GM23248 (cell line): ENCODE results near the gene FCN2. TPM values are rescaled to one million over a fixed set of nuclear protein-coding genes. Genes with fewer than 3 reads are reported as not detected.

ENCODE experiments used
- DNase-seq: peaks from one replicate; pipeline ENCODE4 v3.0.0-alpha.2; 2015
- H2AFZ ChIP-seq: fragments of 200-600 bp; sonication (generic); 2 replicates; pipeline ENCODE4 v1.6.1; 2016; ENCODE audit warnings: antibody characterized with exemption
- H3F3A ChIP-seq: fragments of 200-600 bp; sonication (generic); 2 replicates; pipeline ENCODE4 v1.6.1; 2016; ENCODE audit warnings: mild to moderate bottlenecking, antibody characterized with exemption, mixed run types; ENCODE audit not compliant: insufficient read depth
- H3K27ac ChIP-seq: fragments of 200-600 bp; sonication (generic); 2 replicates; pipeline ENCODE4 v1.5.1; 2016; ENCODE audit warnings: mild to moderate bottlenecking
- H3K27me3 ChIP-seq: fragments of 200-600 bp; sonication (generic); replicated peaks from 2 replicates; pipeline ENCODE4 v1.6.1; 2016; ENCODE audit warnings: mild to moderate bottlenecking; ENCODE audit not compliant: insufficient read depth
- H3K36me3 ChIP-seq: fragments of 200-600 bp; sonication (generic); 2 replicates; pipeline ENCODE4 v1.6.1; 2016; ENCODE audit warnings: low read depth, mild to moderate bottlenecking
- H3K4me1 ChIP-seq: fragments of 200-600 bp; sonication (generic); 2 replicates; pipeline ENCODE4 v1.6.1; 2016; ENCODE audit warnings: mild to moderate bottlenecking; ENCODE audit not compliant: insufficient read depth
- H3K4me2 ChIP-seq: fragments of 200-600 bp; sonication (generic); one replicate; pipeline ENCODE4 v1.6.1; 2016; ENCODE audit warnings: mild to moderate bottlenecking; ENCODE audit not compliant: unreplicated experiment
- H3K4me3 ChIP-seq: fragments of 200-600 bp; sonication (generic); 2 replicates; pipeline ENCODE4 v1.5.1; 2016; ENCODE audit warnings: mild to moderate bottlenecking
- H3K79me2 ChIP-seq: fragments of 200-600 bp; sonication (generic); 2 replicates; pipeline ENCODE4 v1.6.1; 2016; ENCODE audit warnings: mild to moderate bottlenecking; ENCODE audit not compliant: insufficient read depth
- H3K9ac ChIP-seq: fragments of 200-600 bp; sonication (generic); 2 replicates; pipeline ENCODE4 v1.6.1; 2016; ENCODE audit warnings: mild to moderate bottlenecking
- H3K9me2 ChIP-seq: fragments of 200-600 bp; sonication (generic); 2 replicates; pipeline ENCODE4 v1.6.1; 2016; ENCODE audit warnings: mixed run types, mild to moderate bottlenecking, moderate library complexity; ENCODE audit not compliant: insufficient read depth
- H3K9me3 ChIP-seq: fragments of 200-600 bp; sonication (generic); one replicate; pipeline ENCODE4 v1.6.1; 2017; ENCODE audit warnings: low read depth
- H4K20me1 ChIP-seq: fragments of 200-600 bp; sonication (generic); 2 replicates; pipeline ENCODE4 v1.6.0; 2016; ENCODE audit not compliant: insufficient read depth
- EZH2 ChIP-seq: fragments of 200-600 bp; sonication (generic); IDR thresholded peaks from 2 replicates; pipeline ENCODE4 v1.6.1; 2018; ENCODE audit warnings: antibody characterized with exemption, mild to moderate bottlenecking; ENCODE audit not compliant: insufficient read depth, poor library complexity, severe bottlenecking
- EZH2phosphoT487 ChIP-seq: fragments of 200-600 bp; sonication (generic); IDR thresholded peaks from 2 replicates; pipeline ENCODE4 v1.6.1; 2018; ENCODE audit warnings: antibody characterized with exemption, moderate library complexity, mild to moderate bottlenecking, low read depth; ENCODE audit not compliant: insufficient read depth
- WGBS, 2 experiments: methylation state at CpG; one replicate each; pipeline ENCODE4 v1.1.6; 2015 to 2017; ENCODE audit warnings: low lambda C conversion rate in 2 of 2, low coverage in 1 of 2; ENCODE audit errors: missing lambda C conversion rate in 2 of 2; 5-methylcytosine and 5-hydroxymethylcytosine counted together
- in situ Hi-C: fragments of 300-500 bp; cut with MboI; formaldehyde crosslinking; loops from 2 replicates; pipeline ENCODE4 v1.15.0; 2020
- polyA plus RNA-seq: library from polyadenylated mRNA; unstranded; fragments of >200 nt; fragmentation: Nextera tagmentation; extraction: Ambion mirVana; gene quantifications from 2 replicates; pipeline ENCODE4 v1.2.1, GENCODE V29; 2016
- total RNA-seq: library from RNA; depleted of rRNA; stranded (reverse); fragments of >200 nt; shearing (Covaris generic); gene quantifications from 2 replicates; pipeline ENCODE4 v1.2.3, GENCODE V29; 2014

Gene FCN2
- total and polyA plus RNA-seq, 2 experiments from 2014 or later, result not detected

DNA sequence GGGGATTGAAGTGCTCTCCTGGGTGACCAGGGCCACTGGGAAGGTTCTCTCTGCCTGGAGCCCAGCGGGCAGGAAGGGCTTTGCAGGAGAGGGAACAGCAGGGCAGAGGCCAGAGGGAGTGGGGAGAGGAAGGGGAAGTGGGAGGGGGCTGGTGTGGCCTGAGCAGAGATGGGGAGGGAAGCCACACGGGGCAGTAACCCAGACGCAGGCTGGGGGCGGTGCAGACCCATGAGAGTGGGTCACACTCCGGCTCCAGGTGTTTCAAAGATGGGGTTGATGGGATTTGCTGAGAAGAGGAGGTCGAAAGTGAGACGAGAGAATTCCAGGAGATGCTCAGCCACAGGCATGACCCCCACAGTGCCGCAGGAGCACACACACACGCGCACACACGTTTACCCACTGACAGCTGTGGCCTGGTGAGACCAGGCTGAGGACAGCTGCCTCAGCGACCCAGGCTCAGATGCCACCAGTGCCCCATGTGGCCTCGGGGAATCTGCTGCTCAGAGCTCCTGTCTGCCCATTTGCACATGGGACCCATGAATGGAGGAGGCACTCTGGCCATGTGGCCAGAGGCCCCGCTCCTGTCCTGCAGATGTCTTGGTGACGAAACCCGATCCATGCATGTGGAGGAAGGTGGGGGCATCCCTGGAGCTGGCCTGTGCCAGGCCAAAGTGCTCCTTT lies 32.7 kb upstream of the FCN2 start:
- Histone ChIP-seq H3K9ac (no peak overlapping the region), H3K27ac (no peak overlapping the region), H3F3A (peaks cover 66% of the 10 kb centered on the region), H3K9me3 (no peaks in the 10 kb centered on the region), H3K27me3 (no peaks in the 10 kb centered on the region), H3K4me3 (no peak overlapping the region), H2AFZ (no peak overlapping the region), H3K4me1 (no peaks in the 10 kb centered on the region), H4K20me1 (no peaks in the 10 kb centered on the region; the same call in 1 of the 2 replicates), H3K79me2 (no peaks in the 10 kb centered on the region), H3K36me3 (peaks cover 31% of the 10 kb centered on the region), H3K4me2 (no peak overlapping the region), H3K9me2 (no peaks in the 10 kb centered on the region)
- TF ChIP-seq EZH2phosphoT487 (no peak), EZH2 (no peak)
- in situ Hi-C loops, result no loop called here
- DNase-seq, result no peak
- WGBS, 2 experiments, result 69 to 70% methylated on average over 12 to 16 of the region's 16 CpGs

DNA sequence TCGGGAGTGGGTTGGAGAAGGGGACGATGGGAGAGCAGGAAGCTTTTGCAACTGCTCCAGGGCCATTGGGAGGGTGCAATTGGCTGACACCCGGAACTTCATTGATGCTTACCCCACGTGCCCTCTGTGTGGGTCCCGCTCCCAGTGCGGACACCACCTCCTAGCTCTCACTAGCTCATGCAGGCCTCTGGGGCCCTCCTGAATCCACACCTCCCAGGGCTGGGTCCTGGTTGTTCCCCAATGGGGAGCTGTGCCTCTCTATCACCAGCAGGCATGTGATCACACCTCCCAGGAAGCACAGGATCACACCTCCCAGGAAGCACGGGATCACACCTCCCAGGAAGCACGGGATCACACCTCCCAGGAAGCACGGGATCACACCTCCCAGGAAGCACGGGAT lies 32.1 kb upstream of the FCN2 start:
- no peak for DNase-seq
- WGBS, 2 experiments, result 69 to 86% methylated on average over 7 to 10 of the region's 10 CpGs
- Histone ChIP-seq H3K79me2 (no peaks in the 10 kb centered on the region), H2AFZ (no peak overlapping the region), H3F3A (peaks cover 61% of the 10 kb centered on the region), H3K4me1 (no peaks in the 10 kb centered on the region), H3K36me3 (peaks cover 25% of the 10 kb centered on the region), H3K9me2 (no peaks in the 10 kb centered on the region), H3K27ac (no peak overlapping the region), H3K27me3 (no peaks in the 10 kb centered on the region), H3K4me3 (no peak overlapping the region), H3K9me3 (no peaks in the 10 kb centered on the region), H4K20me1 (no peaks in the 10 kb centered on the region; the same call in 1 of the 2 replicates), H3K4me2 (no peak overlapping the region), H3K9ac (no peak overlapping the region)
- in situ Hi-C loops, result no loop called here
- TF ChIP-seq EZH2 (no peak), EZH2phosphoT487 (no peak)

DNA sequence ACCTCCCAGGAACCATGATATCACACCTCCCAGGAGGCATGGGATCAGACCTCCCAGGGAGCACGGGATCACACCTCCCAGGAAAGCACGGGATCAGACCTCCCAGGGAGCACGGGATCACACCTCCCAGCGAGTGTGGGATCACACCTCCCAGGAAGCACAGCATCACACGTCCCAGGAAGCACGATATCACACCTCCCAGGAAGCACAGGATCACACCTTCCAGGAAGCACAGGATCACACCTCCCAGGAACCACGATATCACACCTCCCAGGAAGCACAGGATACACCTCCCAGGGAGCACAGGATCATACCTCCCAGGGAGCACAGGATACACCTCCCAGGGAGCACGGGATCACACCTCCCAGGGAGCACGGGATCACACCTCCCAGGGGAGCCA lies 30.0 kb upstream of the FCN2 start:
- in situ Hi-C loops, result no loop called here
- Histone ChIP-seq H4K20me1 (no peaks in the 10 kb centered on the region), H3F3A (peaks cover 49% of the 10 kb centered on the region), H3K27me3 (no peaks in the 10 kb centered on the region), H3K9me2 (no peaks in the 10 kb centered on the region), H3K4me3 (no peak overlapping the region), H3K9me3 (no peaks in the 10 kb centered on the region), H3K4me1 (no peaks in the 10 kb centered on the region), H2AFZ (no peak overlapping the region), H3K4me2 (no peak overlapping the region), H3K27ac (no peak overlapping the region), H3K9ac (no peak overlapping the region), H3K79me2 (no peaks in the 10 kb centered on the region), H3K36me3 (peaks cover 5% of the 10 kb centered on the region; the same call in 1 of the 2 replicates)
- DNase-seq, result no peak
- TF ChIP-seq EZH2, result no peak
- TF ChIP-seq EZH2phosphoT487, result no peak
- 84 to 92% methylated on average over 8 to 9 of the region's 9 CpGs for WGBS, 2 experiments

DNA sequence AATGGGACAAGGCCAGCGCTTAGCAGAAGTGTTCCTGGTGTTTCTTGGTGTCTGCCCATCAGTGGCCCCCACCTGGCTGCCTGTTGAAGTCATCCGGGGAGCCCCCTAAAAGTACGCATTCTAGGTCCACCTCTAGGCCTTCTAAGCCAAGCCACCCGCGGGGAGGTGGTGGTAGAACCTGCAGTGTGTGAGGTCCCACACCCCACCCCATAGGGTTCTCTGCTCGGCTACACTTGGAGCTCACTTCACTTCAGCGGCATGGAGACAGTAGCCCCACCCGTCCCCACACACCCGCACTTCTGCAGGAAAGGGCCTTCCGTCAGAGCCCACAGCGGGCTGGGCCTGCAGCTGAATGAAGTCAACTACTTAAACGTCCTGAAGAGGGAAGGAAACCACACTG lies 29.6 kb upstream of the FCN2 start:
- Histone ChIP-seq H3K36me3 (0 out of 2 replicates have a peak, but pooled peaks cover 1% of the 10 kb centered on the region), H2AFZ (no peak overlapping the region), H3K4me2 (no peak overlapping the region), H3F3A (peaks cover 45% of the 10 kb centered on the region), H3K4me1 (no peaks in the 10 kb centered on the region), H3K79me2 (no peaks in the 10 kb centered on the region), H3K4me3 (no peak overlapping the region), H4K20me1 (no peaks in the 10 kb centered on the region), H3K9me3 (no peaks in the 10 kb centered on the region), H3K27ac (no peak overlapping the region), H3K27me3 (no peaks in the 10 kb centered on the region), H3K9me2 (no peaks in the 10 kb centered on the region), H3K9ac (no peak overlapping the region)
- TF ChIP-seq EZH2 (no peak), EZH2phosphoT487 (no peak)
- WGBS, 2 experiments, result 88 to 95% methylated on average over 10 to 12 of the region's 12 CpGs
- in situ Hi-C loops, result no loop called here
- no peak for DNase-seq
